SH-SY5Y (cell line): ENCODE data around the gene TBC1D9B.

Experiments
- GATA2 ChIP-seq: IDR thresholded peaks from 2 replicates; pipeline ENCODE4 v1.6.1; 2011; ENCODE audit warnings: mild to moderate bottlenecking, low read depth, low read length
- GATA3 ChIP-seq: IDR thresholded peaks from 2 replicates; pipeline ENCODE4 v1.6.1; 2011; ENCODE audit warnings: low read depth, mild to moderate bottlenecking, low read length, moderate library complexity

GRCh38 chr5:179858586-179859427, 48.9 kb downstream of the TBC1D9B start, which contains the start of gene MRNIP:
- no peak for TF ChIP-seq GATA2
- TF ChIP-seq GATA3: no peak
